Fibroblast of the aortic adventitia (primary cell): ENCODE results near the gene KRTDAP. TPM values are rescaled to one million over a fixed set of nuclear protein-coding genes. Genes with fewer than 3 reads are reported as not detected.

Experiments
- DNase-seq: peaks from one replicate; pipeline ENCODE4 v3.0.0-alpha.2; 2010; ENCODE audit warnings: low read depth
- H3K4me3 ChIP-seq: 2 replicates; pipeline ENCODE4 v1.5.1; 2011; ENCODE audit warnings: low read depth, mild to moderate bottlenecking, control low read depth, low read length, moderate library complexity
- CTCF ChIP-seq: IDR thresholded peaks from 2 replicates; pipeline ENCODE4 v1.5.1; 2011; ENCODE audit warnings: mild to moderate bottlenecking, low read length, control low read depth, inconsistent platforms; ENCODE audit not compliant: insufficient read depth
- total RNA-seq: library from RNA; depleted of rRNA; stranded (reverse); fragments of >200 nt; gene quantifications from 2 replicates; pipeline ENCODE4 v1.2.3, GENCODE V29; 2012; ENCODE audit warnings: low replicate concordance

Gene KRTDAP
- total RNA-seq, 1 donor: not detected

GRCh38 chr19:35521124-35521743 is 31.0 kb upstream of the KRTDAP start:
- TF ChIP-seq CTCF: no peak
- DNase-seq: no peak
- no peak overlapping the region for H3K4me3 ChIP-seq

- peak; percentile 48 for DNase-seq
Measured at GRCh38 chr19:35519291-35519690, 29.0 kb upstream of the KRTDAP start.

GRCh38 chr19:35518313-35518712 is 28.0 kb upstream of the KRTDAP start:
- TF ChIP-seq CTCF: no peak
- peak; percentile 97 for DNase-seq
- H3K4me3 ChIP-seq: no peak overlapping the region

More at GRCh38 chr19:35519291-35519690, 29.0 kb upstream of the KRTDAP start:
- TF ChIP-seq CTCF: no peak
- H3K4me3 ChIP-seq: no peak overlapping the region

GRCh38 chr19:35517342-35517741 is 27.1 kb upstream of the KRTDAP start:
- no peak for DNase-seq
- no peak overlapping the region for H3K4me3 ChIP-seq
- no peak for TF ChIP-seq CTCF

- H3K4me3 ChIP-seq: no peak overlapping the region
- DNase-seq: no peak
- no peak for TF ChIP-seq CTCF
Measured at GRCh38 chr19:35516310-35516709, 26.0 kb upstream of the KRTDAP start.

GRCh38 chr19:35514282-35514809 is 24.1 kb upstream of the KRTDAP start:
- DNase-seq: peak; percentile 49
- no peak overlapping the region for H3K4me3 ChIP-seq
- no peak for TF ChIP-seq CTCF

- TF ChIP-seq CTCF: no peak
- H3K4me3 ChIP-seq: no peak within 1 kb of the TSS
- DNase-seq: peak; percentile 59
Measured at GRCh38 chr19:35513628-35514281, 23.5 kb upstream of the KRTDAP start, which contains the start of gene DMKN. Gene DMKN (minus strand): TSS chr19:35513649. CDS start chr19:35513475, 174 bp downstream.
